Skeletal muscle tissue (tissue), 4 donors: ENCODE results near the gene POR. TPM values are rescaled to one million over a fixed set of nuclear protein-coding genes. Genes with fewer than 3 reads are reported as not detected.
"Not testable (repeated sequence)": the region's sequence is repeated elsewhere in the genome, so short reads cannot be mapped to it uniquely, and the experiment has no call there.

Experiments
- H3K27ac ChIP-seq: one replicate; pipeline ENCODE4 v1.7.0; 2013; ENCODE audit warnings: mild to moderate bottlenecking, low read depth, low read length, inconsistent platforms
- H3K27me3 ChIP-seq, 3 donors: one replicate each; pipeline ENCODE4 v1.7.0; 2013; ENCODE audit warnings: low read length in 3 of 3; ENCODE audit not compliant: control insufficient read depth in 3 of 3, insufficient read depth in 3 of 3
- H3K36me3 ChIP-seq, 3 donors: one replicate each; pipeline ENCODE4 v1.7.0; 2013; ENCODE audit warnings: low read length in 3 of 3; ENCODE audit not compliant: control insufficient read depth in 3 of 3, insufficient read depth in 3 of 3
- H3K4me1 ChIP-seq, 3 donors: one replicate each; pipeline ENCODE4 v1.7.0; 2013; ENCODE audit warnings: low read length in 3 of 3, mild to moderate bottlenecking in 3 of 3; ENCODE audit not compliant: control insufficient read depth in 3 of 3, insufficient read depth in 3 of 3
- H3K4me3 ChIP-seq, 3 donors: one replicate each; pipeline ENCODE4 v1.7.0; 2013; ENCODE audit warnings: low read length in 3 of 3
- H3K9ac ChIP-seq, 3 donors: one replicate each; pipeline ENCODE4 v1.7.0; 2013; ENCODE audit warnings: low read length in 3 of 3, mild to moderate bottlenecking in 3 of 3, moderate library complexity in 2 of 3, low read depth in 1 of 3
- H3K9me3 ChIP-seq, 3 donors: one replicate each; pipeline ENCODE4 v1.7.0; 2013; ENCODE audit warnings: low read length in 3 of 3; ENCODE audit not compliant: control insufficient read depth in 3 of 3
- total RNA-seq: library from RNA; depleted of rRNA; stranded (reverse); fragments of >200 nt; gene quantifications from one replicate; pipeline ENCODE4 v1.2.3, GENCODE V29; 2014
- donor health status: Osteomylitis.

Gene POR
- total RNA-seq, 1 donor from 2014 or later, result 42.8 TPM

- no peak overlapping the region for H3K9ac ChIP-seq
- H3K9me3 ChIP-seq, result no peaks in the 10 kb centered on the region
- no peak overlapping the region for H3K27ac ChIP-seq
- H3K4me1 ChIP-seq, result peaks cover 14 to 19% (median 15%) of the 10 kb centered on the region in 3 donors
- H3K4me3 ChIP-seq, result no peak overlapping the region
- H3K36me3 ChIP-seq, result no peaks in the 10 kb centered on the region
- H3K27me3 ChIP-seq, result no peaks in the 10 kb centered on the region
These were observed 39.6 kb upstream of the POR start for GRCh38 chr7:75875113-75876080.

DNA sequence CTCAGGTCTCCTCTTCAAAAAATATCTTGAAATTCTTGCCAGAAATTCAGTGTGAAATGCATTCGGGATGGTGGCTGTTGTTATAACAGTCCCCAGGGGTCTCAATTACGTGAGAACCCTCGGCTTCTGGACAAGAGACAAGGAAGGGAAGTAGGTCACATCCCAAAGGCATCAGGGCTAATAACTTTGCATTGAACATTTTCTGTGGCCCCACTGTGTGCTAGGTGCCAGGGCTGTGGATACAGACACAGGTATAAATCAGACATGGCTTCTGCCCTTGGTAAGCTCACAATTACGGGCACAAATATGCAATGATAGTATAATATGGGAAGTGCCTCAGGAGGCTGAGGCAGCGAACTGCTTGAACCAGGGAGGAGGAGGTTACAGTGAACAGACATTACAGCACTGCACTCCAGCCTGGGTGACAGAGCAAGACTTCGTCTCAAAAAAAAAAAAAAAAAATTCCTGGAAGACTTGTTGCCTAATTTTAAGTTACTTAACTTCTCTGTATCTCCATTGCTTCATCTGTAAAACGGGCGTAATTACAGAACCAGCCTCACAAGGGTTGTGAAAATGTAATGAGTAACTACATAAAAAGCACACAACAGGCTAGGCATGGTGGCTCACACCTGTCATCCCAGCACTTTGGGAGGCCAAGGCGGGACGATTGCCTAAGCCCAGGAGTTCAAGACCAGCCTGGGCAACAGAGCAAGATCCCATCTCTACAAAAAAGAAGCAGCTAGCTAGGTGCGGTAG lies 38.7 kb upstream of the POR start:
- H3K36me3 ChIP-seq, result peaks cover 0 to 5% (median 4%) of the 10 kb centered on the region in 3 donors
- peaks cover 14 to 19% (median 15%) of the 10 kb centered on the region in 3 donors for H3K4me1 ChIP-seq
- no peaks in the 10 kb centered on the region for H3K27me3 ChIP-seq
- H3K9ac ChIP-seq, result no peak overlapping the region
- H3K9me3 ChIP-seq, result no peaks in the 10 kb centered on the region
- H3K4me3 ChIP-seq, result no peak overlapping the region
- no peak overlapping the region for H3K27ac ChIP-seq

- Histone ChIP-seq H3K9me3 (no peaks in the 10 kb centered on the region), H3K4me1 (peaks cover 13 to 19% (median 15%) of the 10 kb centered on the region in 3 donors), H3K27ac (peak overlapping the region; percentile 33), H3K9ac (peak overlapping the region; percentile 35 to 65 (median 36)), H3K36me3 (peaks cover 13 to 19% (median 17%) of the 10 kb centered on the region in 3 donors), H3K27me3 (no peaks in the 10 kb centered on the region), H3K4me3 (peak overlapping the region; percentile 72 to 91 (median 84))
These were observed 36.6 kb upstream of the POR start for GRCh38 chr7:75878312-75878768.

GRCh38 chr7:75878769-75879611 lies 36.0 kb upstream of the POR start, which contains the start of gene RHBDD2:
TSS of gene RHBDD2 (plus strand) at chr7:75879034. CDS start at chr7:75879083, 49 bp downstream.
- Histone ChIP-seq H3K9ac (peak within 1 kb of the TSS; percentile 71 to 84 (median 83)), H3K36me3 (peaks cover 13 to 23% (median 20%) of the 10 kb centered on the region in 3 donors), H3K4me3 (peak within 1 kb of the TSS; percentile 88 to 92 (median 91)), H3K27me3 (no peaks in the 10 kb centered on the region), H3K4me1 (peaks cover 13 to 19% (median 15%) of the 10 kb centered on the region in 3 donors), H3K27ac (peak within 1 kb of the TSS; percentile 36), H3K9me3 (no peaks in the 10 kb centered on the region)

- Histone ChIP-seq H3K9me3 (no peaks in the 10 kb centered on the region), H3K27me3 (no peaks in the 10 kb centered on the region), H3K4me1 (peaks cover 13 to 19% (median 15%) of the 10 kb centered on the region in 3 donors), H3K4me3 (peak overlapping the region; percentile 88 to 92 (median 89)), H3K27ac (no peak overlapping the region), H3K9ac (peak overlapping the region; percentile 71 to 84 (median 83)), H3K36me3 (peaks cover 20 to 29% (median 27%) of the 10 kb centered on the region in 3 donors)
These were observed 35.2 kb upstream of the POR start for GRCh38 chr7:75879771-75880184.

GRCh38 chr7:75880242-75880641 lies 34.7 kb upstream of the POR start:
- peaks cover 21 to 34% (median 30%) of the 10 kb centered on the region in 3 donors for H3K36me3 ChIP-seq
- no peak overlapping the region for H3K27ac ChIP-seq
- peaks cover 13 to 19% (median 15%) of the 10 kb centered on the region in 3 donors for H3K4me1 ChIP-seq
- peak overlapping the region in 1 of 3 donors; percentile 89 for H3K4me3 ChIP-seq
- H3K9ac ChIP-seq, result no peak overlapping the region
- no peaks in the 10 kb centered on the region for H3K9me3 ChIP-seq
- H3K27me3 ChIP-seq, result no peaks in the 10 kb centered on the region

DNA sequence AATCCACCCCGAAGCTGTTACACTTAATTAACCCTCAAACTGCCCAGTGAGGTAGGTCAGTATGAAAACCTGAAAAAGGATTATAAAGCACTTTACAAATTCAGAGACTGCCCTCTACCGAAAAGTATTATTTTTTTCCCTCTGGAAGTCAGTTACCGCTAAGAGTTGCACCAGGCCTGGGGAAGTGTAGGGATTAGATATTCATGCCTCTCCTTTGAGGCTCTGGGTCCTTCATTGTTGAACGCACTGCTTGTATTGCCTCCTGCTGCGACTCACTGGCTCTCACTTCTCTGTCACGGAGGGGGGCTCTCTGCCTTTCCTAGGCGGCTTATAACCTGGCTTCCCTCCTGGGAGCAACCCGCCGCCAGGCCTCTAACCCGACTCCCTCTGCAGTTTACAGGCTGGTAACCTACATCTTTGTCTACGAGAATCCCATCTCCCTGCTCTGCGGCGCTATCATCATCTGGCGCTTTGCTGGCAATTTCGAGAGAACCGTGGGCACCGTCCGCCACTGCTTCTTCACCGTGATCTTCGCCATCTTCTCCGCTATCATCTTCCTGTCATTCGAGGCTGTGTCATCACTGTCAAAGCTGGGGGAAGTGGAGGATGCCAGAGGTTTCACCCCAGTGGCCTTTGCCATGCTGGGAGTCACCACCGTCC lies 33.4 kb upstream of the POR start:
- no peaks in the 10 kb centered on the region for H3K9me3 ChIP-seq
- H3K4me1 ChIP-seq, result peaks cover 13 to 19% (median 15%) of the 10 kb centered on the region in 3 donors
- no peaks in the 10 kb centered on the region for H3K27me3 ChIP-seq
- H3K27ac ChIP-seq, result no peak overlapping the region
- peaks cover 26 to 45% (median 40%) of the 10 kb centered on the region in 3 donors for H3K36me3 ChIP-seq
- no peak overlapping the region for H3K9ac ChIP-seq
- H3K4me3 ChIP-seq, result no peak overlapping the region

- not testable (repeated sequence) for H3K9ac ChIP-seq, H3K27me3 ChIP-seq, H3K9me3 ChIP-seq, H3K27ac ChIP-seq, H3K4me3 ChIP-seq
- Histone ChIP-seq H3K36me3 (peaks cover 32 to 50% (median 44%) of the 10 kb centered on the region in 3 donors), H3K4me1 (peaks cover 11 to 14% (median 11%) of the 10 kb centered on the region in 3 donors)
These were observed 31.6 kb upstream of the POR start for GRCh38 chr7:75883265-75883824.
